ENCODE data around the gene SPTBN1.
A peak's percentile ranks its signal among the peaks of the same experiment; 100 is the strongest.

SPTBN1 gene

DNA sequence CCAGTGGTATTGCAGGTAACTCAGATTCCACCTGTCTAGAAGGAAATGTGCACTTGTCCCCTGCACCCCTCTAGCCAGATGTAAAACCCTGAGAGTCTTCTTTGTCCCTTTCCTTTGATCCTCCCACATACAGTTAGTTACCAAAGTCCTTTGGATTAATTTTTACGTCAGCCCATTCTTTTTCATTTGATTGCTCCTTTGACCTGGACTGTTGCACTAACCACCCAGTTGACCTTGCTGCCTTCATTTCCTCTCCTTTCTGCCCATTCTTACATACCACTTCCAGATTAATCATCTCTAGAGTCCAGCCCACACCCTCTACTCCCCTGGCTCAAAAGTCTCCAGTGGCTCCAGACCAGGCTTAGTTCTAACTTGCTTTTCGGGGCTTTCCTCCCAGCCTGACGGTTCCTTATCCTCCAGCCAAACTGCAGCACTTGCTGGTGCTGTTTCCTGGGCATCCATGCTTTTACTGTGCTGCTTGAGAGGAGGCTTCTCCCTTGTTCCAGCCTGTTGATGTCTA is 99.3 kb downstream of the SPTBN1 start:
- TF ChIP-seq, protein P1, sequence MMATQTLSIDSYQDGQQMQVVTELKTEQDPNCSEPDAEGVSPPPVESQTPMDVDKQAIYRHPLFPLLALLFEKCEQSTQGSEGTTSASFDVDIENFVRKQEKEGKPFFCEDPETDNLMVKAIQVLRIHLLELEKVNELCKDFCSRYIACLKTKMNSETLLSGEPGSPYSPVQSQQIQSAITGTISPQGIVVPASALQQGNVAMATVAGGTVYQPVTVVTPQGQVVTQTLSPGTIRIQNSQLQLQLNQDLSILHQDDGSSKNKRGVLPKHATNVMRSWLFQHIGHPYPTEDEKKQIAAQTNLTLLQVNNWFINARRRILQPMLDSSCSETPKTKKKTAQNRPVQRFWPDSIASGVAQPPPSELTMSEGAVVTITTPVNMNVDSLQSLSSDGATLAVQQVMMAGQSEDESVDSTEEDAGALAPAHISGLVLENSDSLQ (IDR thresholded peaks at IDR 0.05): no peak
- no peak for TF ChIP-seq FOXM1 (IDR thresholded peaks at IDR 0.05; ENCODE audit: borderline replicate concordance)
- no peak for TF ChIP-seq HDGF (IDR thresholded peaks at IDR 0.05; ENCODE audit: borderline replicate concordance)
- no peak for TF ChIP-seq CTBP1 (IDR thresholded peaks at IDR 0.05; ENCODE audit: borderline replicate concordance)
- no peak for TF ChIP-seq SUZ12 (IDR thresholded peaks at IDR 0.05)
- no peak for TF ChIP-seq BHLHE40 (IDR thresholded peaks at IDR 0.05; ENCODE audit: borderline replicate concordance)
- TF ChIP-seq ZNF384 (IDR thresholded peaks at IDR 0.05): no peak
- TF ChIP-seq FOXA1 (IDR thresholded peaks at IDR 0.05): no peak
- no peak for TF ChIP-seq LEF1 (IDR thresholded peaks at IDR 0.05; ENCODE audit: borderline replicate concordance)
- no peak for TF ChIP-seq TARDBP (IDR thresholded peaks at IDR 0.05)
- TF ChIP-seq L3MBTL2 (conservative IDR thresholded peaks at IDR 0.05): no peak
- no peak for TF ChIP-seq ELF4 (IDR thresholded peaks at IDR 0.05)
- TF ChIP-seq SP1 (IDR thresholded peaks at IDR 0.05): no peak
- no peak for TF ChIP-seq FOXK2 (IDR thresholded peaks at IDR 0.05)
- TF ChIP-seq ARNT (IDR thresholded peaks at IDR 0.05): no peak
- TF ChIP-seq NFRKB (IDR thresholded peaks at IDR 0.05): no peak
- ChIA-PET POLR2A (no interaction called here), CTCF (no interaction called here)

DNA sequence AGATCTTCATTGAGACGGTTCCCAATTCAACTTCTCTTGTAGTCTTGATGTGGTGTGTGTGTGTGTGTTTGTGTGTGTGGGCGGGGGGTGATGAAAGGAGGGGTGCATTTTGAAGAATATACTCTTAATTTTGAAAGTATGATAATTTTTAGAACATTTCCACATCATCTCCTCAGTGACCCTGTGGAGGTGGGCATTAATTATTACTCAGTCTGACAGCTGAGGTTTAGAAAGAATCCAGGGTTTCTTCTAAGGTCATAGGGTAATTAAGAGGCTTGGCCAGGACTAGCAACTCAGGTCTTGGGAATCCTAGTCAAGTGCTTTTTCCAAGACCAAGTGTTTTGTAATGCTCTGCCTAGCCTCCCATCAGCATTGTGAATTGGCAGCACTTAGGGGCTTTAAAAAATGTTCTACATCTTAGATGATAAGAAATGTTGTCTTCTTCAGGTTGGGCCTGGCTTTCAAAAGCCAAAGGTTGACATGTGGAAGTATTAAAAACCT is 100.5 kb downstream of the SPTBN1 start:
- DNase-seq (ENCODE audit: extremely low spot score): no peak
- ChIA-PET POLR2A (interaction anchor here (4.3 kb wide), 1 partner anchor 16 kb away, joined by 66 read pairs; no protein-coding TSS in a partner anchor), CTCF (no interaction called here)
- TF ChIP-seq, protein P1 (IDR thresholded peaks at IDR 0.05): peak; percentile 35; the same call in 1 of the 2 replicates
- TF ChIP-seq L3MBTL2 (conservative IDR thresholded peaks at IDR 0.05): no peak

More for the DNA sequence above, 99.3 kb downstream of the SPTBN1 start:
- no peak for DNase-seq (ENCODE audit: extremely low spot score)

DNA sequence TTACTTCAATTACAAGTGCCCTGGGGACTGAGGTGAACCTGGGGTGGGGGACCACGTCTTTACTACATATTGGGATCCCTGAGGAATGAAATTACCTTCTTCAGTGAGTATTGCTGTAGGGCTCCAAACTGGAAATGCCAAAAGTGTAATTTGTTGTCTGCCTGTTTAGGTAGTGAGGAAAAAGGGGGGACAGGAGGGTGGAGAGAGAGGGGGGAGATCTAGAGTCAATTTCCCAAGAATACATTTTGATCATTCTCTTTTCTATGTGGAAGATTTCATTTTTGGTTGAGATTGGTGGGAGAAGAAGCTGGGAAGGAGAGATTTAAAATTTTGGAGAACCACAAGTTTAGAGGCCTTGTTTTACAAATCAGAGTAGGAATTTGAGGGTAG is 101.1 kb downstream of the SPTBN1 start:
- TF ChIP-seq, protein P1 (IDR thresholded peaks at IDR 0.05): no peak
- TF ChIP-seq ELF4 (IDR thresholded peaks at IDR 0.05) (no peak), TARDBP (IDR thresholded peaks at IDR 0.05) (no peak), FOXK2 (IDR thresholded peaks at IDR 0.05) (no peak), SP1 (IDR thresholded peaks at IDR 0.05) (no peak), ARNT (IDR thresholded peaks at IDR 0.05) (no peak), ZNF384 (IDR thresholded peaks at IDR 0.05) (no peak), LEF1 (IDR thresholded peaks at IDR 0.05; ENCODE audit: borderline replicate concordance) (no peak), L3MBTL2 (conservative IDR thresholded peaks at IDR 0.05) (no peak), FOXA1 (IDR thresholded peaks at IDR 0.05) (no peak), HDGF (IDR thresholded peaks at IDR 0.05; ENCODE audit: borderline replicate concordance) (no peak), FOXM1 (IDR thresholded peaks at IDR 0.05; ENCODE audit: borderline replicate concordance) (no peak), BHLHE40 (IDR thresholded peaks at IDR 0.05; ENCODE audit: borderline replicate concordance) (no peak), CTBP1 (IDR thresholded peaks at IDR 0.05; ENCODE audit: borderline replicate concordance) (no peak)
- no peak for DNase-seq (ENCODE audit: extremely low spot score)
- POLR2A ChIA-PET: interaction anchor here (4.3 kb wide), 1 partner anchor 15 kb away, joined by 66 read pairs; no protein-coding TSS in a partner anchor
- CTCF ChIA-PET: no interaction called here

DNA sequence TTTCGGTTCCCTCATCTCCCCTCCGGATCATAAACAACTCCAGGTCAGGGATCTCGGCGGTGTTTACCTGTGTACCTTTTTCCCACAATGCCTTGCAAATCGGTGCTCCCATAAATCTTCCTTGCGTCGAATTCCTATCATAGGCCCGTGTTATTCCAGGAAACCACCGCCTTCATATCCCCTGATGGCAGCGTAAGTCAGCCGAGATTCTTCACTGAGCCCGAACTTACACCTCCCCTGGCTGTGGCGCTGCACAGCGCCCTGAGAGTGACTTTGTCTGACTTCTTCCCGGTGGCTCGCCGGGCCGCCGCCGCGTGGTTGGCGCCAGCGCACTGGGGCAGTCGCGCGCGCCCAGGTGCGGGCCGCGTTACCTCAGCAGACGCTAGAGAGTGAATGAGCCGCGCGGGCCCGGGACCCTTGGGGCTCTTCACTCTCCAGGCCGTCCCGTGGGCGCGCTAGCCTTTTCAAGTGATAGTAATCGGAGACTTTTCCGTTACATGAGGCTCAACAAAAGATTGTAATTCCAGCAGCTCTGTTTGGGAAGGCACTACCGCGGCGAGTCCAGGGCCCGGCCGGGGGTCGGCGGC is 101.6 kb downstream of the SPTBN1 start:
- 0 out of 2 replicates have a peak, but pooled peaks have one; percentile 11 for TF ChIP-seq CTBP1 (IDR thresholded peaks at IDR 0.05; ENCODE audit: borderline replicate concordance)
- peak; percentile 73 for TF ChIP-seq L3MBTL2 (conservative IDR thresholded peaks at IDR 0.05)
- TF ChIP-seq, protein P1 (IDR thresholded peaks at IDR 0.05): peak; percentile 91
- peak; percentile 82 for TF ChIP-seq LEF1 (IDR thresholded peaks at IDR 0.05; ENCODE audit: borderline replicate concordance)
- TF ChIP-seq ARNT (IDR thresholded peaks at IDR 0.05): no peak
- TF ChIP-seq HDGF (IDR thresholded peaks at IDR 0.05; ENCODE audit: borderline replicate concordance): no peak
- ChIA-PET CTCF (interaction anchor here (1.2 kb wide), 1 partner anchor 32 kb away, joined by 3 read pairs; no protein-coding TSS in a partner anchor), POLR2A (interaction anchor here (1.0 to 4.3 kb wide), 5 partner anchors 8 to 138 kb away, joined by 3 to 66 read pairs (median 3); no protein-coding TSS in a partner anchor)
- DNase-seq (ENCODE audit: extremely low spot score): peak; percentile 45

DNA sequence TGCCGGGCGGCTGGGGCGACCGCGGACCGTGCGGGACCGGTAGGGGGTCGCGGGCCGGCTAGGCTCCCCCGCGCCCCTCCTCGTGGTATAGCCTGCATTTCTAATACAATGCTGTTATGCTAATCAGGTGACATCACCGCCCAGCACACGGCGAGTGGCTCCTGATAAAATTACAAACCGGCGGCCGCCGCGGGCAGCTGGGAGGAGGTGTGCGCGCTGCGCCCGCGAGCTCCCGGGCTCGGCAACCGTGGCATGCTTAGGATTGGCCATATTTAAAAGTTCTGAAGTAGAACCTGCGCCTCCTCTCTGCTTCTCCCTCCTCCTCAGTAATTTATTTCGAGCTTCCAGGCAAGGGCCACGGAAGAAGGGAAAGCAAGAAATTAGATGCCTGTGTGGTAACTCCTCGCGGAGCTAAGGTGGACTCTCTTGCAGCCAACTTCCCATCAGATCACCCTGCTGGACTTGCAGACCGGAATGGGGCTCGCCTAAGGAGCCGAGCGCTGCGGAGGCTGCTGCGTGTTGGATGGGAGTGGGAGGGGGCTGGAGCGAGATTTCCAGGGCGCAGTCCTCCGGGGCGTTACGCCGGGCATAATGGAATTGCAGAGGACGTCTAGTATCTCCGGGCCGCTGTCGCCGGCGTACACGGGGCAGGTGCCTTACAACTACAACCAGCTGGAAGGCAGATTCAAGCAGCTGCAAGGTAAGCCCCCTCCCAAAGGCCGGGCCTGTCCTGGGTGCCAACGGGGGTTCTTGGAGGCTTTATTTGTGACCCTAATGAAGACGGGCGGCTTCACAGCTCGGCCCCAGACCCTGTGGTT is 102.3 kb downstream of the SPTBN1 start:
- DNase-seq (ENCODE audit: extremely low spot score): peak; percentile 72
- no peak for TF ChIP-seq SP1 (IDR thresholded peaks at IDR 0.05)
- TF ChIP-seq FOXA1 (IDR thresholded peaks at IDR 0.05): no peak
- TF ChIP-seq NFRKB (IDR thresholded peaks at IDR 0.05): no peak
- ChIA-PET CTCF (interaction anchor here (1.2 to 1.8 kb wide), 2 partner anchors 12 to 33 kb away, joined by 3 to 4 read pairs; no protein-coding TSS in a partner anchor), POLR2A (interaction anchor here (0.8 to 4.3 kb wide), 7 partner anchors 8 to 138 kb away, joined by 3 to 66 read pairs (median 3); no protein-coding TSS in a partner anchor)

Data from HEK293T (cell line).